HG02623 (cell line): ENCODE results near the gene STK17B.
"Not testable (repeated sequence)": the region's sequence is repeated elsewhere in the genome, so short reads cannot be mapped to it uniquely, and the experiment has no call there.

Source experiments
- ATAC-seq: cut with Tn5 transposase; IDR thresholded peaks from one replicate; pipeline ENCODE4 v1.9.1; 2021; ENCODE audit warnings: moderate library complexity; ENCODE audit not compliant: unreplicated experiment

The STK17B gene

DNA sequence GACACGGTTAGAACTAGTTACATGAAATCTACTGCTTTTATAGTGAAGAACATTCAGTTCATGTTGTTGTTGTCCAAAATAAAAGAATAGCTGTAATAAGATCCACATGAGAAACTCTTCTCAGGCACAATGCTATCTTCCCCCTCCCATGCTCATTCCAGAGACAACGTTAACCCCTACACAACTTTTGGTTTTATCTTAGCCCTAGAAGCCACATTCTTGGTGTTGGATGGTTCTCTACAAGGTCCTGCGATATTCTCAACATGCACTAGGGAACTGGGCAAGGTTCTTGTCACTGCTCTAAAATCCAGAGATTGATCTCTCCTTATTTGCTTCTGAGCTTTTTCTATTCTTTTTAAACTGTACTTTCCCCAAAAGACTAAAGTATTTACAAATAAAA, 51.5 kb downstream of the STK17B start:
- no peak for ATAC-seq

DNA sequence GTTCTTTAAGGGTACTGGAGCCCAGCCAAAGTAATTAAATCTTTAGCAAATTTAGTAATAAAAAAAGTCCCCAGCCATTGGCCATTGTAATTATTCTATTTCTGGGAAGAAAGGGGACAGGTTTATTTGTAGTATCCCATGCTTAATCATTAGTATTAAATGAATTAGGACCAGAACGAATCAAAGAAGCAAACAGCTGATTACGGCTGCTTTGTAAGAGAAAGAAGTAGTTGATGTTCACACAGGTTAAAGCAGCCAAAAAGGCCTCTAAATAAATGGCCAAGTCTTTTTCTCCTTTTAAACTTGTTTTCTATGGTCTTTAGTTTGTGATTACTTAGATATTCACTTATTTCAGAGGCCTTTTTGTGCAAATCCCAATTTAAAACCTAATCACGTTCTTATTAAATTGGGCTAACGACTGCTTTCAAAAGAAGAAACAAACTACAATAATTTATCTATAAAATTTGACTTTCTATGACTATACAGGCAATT, 54.1 kb downstream of the STK17B start:
- ATAC-seq, result no peak

DNA sequence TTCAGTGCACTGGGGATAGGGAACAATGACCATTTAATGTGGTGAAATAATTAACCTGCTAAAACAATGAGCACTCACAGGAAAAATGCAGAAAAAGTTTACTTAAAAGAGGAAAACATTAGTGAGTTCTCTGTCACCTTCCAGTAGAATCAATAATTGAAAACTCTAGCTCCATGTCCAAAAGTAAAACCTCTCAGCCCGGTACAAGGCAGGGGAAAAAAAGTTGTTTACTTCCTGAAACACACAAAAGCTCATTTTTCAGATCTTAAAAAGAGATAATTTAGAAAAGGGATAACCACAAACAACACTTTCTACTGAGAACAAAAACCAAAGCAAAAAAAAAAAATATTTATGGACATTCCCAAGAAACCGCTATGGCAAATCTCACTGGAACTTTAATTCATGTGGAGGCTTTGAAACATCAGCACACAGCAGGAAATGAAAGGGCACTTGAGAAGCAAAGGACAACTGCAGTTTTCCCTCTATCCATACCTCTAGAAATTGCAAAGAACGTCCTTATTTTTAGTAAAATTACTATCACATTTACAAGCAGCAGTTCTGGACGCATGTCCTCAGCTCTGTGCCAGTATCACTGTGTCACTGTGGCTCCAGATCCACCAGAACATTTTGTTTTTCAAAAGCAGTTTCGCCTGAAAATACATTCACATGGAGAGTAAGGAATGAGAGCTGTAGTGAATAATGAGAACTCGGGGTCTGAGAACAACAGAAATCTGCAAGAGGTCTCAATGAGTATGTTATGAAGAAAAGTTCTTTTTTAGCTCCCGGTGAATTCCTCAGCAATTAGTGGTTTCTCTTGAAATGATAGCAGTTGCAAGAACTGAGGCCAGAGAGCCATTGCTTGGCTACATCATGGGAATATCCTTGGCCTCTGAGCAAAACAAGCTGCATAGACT, 58.1 kb downstream of the STK17B start:
- no peak for ATAC-seq

DNA sequence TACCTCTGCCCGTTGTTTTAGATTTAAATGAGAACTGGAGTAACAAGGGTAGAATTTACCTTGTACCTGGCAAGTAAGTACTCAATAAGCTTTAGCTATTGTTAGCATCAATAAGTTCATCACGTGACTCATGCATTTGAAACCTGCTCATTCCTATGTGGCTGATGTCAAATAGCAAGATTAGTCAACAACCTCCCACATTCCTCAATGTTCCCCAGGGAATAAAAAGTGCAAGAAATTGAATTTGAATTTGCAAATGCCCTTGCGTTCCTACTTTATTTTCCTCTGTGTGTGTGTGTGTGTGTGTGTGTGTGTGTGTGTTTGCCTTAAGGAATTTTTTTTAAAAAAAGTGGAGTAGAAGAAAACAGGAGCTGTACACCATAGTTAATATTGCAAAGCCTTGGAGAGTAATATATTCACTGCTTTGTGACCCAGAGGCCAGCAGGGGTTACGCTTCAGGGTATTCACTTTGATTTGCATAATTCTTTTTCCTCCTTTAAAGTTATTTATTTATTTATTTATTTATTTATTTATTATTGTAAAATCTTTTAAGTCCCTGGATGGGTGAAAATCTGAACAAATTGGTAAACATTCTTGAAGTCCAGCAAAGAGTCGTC, 58.9 kb downstream of the STK17B start:
- no peak for ATAC-seq

- ATAC-seq, result no peak
These were observed 62.8 kb downstream of the STK17B start for GRCh38 chr2:196108604-196109003.

GRCh38 chr2:196105951-196106350, 65.4 kb downstream of the STK17B start:
- ATAC-seq, result no peak

DNA sequence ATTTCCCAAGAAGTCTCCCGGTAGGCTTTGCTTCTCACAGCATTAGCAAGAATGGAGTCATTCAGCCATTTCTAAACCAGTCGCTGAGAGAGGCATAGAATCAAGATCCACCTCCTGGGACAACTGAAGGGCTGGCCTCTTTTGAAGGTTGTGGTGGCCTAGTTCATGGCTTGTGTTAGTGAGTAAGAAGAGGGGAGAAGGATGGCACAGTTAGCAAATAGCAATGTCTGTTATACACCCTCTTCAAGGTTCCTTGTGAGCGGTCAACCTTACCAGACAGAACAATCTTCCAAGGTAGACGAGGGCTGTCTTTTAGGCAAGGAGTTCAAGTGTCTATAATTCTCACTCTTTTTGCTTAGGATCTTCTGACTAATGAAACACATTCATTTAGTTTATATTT, 67.3 kb downstream of the STK17B start:
- no peak for ATAC-seq

GRCh38 chr2:196103626-196104025, 67.8 kb downstream of the STK17B start:
- ATAC-seq, result no peak

GRCh38 chr2:196101325-196101991, 69.9 kb downstream of the STK17B start:
- peak; percentile 97 for ATAC-seq

DNA sequence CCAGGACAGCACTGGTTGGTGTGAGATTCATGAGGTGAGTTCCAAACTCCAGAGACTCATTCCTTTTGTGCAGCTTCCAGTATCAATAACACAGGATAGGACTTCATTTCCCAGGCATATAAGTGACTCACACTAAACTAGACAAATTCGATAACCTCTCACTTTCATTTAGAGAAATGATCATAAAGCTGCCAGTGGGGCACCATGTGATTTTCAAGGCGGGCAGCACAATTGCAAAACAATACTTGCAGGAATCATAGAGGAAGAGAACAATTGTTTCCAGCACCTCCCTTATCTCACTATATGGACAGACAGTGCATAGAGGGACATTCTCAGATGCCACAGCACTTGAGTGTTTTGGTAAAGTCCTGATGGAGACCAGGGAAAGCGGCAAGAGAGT, 71.5 kb downstream of the STK17B start:
- ATAC-seq, result no peak

GRCh38 chr2:196097864-196098660, 73.3 kb downstream of the STK17B start:
- no peak for ATAC-seq

GRCh38 chr2:196096982-196097745, 74.2 kb downstream of the STK17B start:
- ATAC-seq, result no peak

- ATAC-seq, result no peak
These were observed 75.1 kb downstream of the STK17B start for GRCh38 chr2:196096264-196096663.

DNA sequence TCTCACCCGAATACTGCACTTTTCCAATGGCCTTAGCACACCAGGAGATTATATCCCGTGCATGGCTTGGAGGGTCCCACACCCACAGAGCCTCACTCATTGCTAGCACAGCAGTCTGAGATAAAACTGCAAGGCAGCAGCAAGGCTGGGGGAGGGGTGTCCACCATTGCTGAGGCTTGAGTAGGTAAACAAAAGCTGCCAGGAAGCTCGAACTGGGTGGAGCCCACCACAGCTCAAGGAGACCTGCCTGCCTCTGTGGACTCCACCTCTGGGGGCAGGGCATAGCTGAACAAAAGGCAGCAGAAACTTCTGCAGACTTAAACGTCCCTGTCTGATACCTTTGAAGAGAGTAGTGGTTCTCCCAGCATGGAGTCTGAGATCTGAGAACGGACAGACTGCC, 81.9 kb downstream of the STK17B start:
- ATAC-seq, result not testable (repeated sequence)

- no peak for ATAC-seq
These were observed 83.2 kb downstream of the STK17B start for GRCh38 chr2:196088203-196088602.

DNA sequence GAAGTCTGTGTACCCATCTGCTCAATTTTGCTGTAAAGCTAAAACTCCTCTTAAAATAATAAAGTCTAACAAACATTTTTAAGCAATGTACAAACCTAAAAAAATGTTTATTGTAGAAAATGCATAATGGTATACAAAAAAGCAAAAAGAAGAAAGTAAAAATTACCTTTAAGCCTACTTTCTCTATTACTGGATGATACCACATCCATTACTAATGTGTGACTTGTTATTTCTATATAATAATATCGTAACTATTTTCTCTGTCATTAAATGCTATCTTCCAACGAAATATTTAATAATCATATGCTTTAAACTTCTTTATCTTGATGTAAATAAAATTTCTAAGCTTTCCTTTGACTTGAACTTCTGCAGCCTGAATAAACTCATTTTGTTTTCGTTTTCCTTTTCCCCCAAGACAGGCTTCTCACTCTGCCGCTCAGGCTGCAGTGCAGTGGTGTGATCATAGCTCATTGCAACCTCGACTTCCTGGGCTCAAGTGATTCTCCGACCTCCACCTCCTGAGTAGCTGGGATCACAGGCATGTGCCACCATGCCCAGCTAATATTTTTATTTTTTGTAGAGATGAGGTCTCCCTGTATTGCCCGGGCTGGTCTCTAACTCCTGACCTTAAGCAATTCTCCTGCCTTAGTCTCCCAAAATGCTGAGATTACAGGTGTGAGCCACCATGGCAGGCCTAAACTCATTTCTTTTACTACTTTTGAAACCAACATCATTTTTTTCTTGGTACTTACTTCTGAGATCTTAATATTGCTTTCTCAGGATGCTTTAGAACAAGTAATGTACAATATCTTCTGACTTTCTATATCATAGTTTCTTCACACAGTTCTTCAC, 84.6 kb downstream of the STK17B start:
- no peak for ATAC-seq

DNA sequence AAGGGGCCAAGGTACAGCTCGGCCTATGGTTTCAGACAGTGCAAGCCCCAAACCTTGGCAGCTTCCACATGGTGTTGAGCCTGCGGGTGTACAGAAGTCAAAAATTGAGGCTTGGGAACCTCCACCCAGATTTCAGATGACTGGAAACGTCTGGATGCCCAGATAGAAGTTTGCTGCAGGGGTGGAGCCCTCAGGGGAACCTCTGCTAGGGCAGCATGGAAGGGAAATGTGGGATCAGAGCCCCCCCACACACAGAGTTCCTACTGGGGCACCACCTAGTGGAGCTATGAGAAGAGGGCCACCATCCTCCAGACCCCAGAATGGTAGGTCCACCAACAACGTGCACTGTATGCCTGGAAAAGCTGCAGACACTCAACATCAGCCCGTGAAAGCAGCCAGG, 87.8 kb downstream of the STK17B start:
- ATAC-seq, result no peak
